ENCODE results near the gene RPUSD1.
"Not testable (repeated sequence)": the region's sequence is repeated elsewhere in the genome, so short reads cannot be mapped to it uniquely, and the experiment has no call there.

The RPUSD1 gene

DNA sequence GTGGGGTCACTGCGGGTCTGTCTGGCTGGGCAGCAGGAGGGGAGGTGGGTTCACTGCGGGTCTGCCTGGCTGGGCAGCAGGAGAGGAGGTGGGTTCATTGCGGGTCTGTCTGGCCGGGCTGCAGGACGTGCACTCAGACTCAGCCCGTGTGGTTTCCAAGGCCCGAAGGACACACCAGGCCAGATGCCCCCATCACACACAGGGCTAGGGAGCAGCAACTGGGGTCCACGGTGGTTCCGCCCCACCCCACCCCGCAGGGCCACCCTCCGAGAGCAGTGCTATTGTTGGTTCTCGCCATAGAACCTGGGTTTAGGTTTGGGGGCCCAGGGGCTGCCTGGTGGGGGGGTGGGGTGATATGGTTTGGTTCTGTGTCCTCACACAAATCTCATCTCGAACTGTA is 41.5 kb downstream of the RPUSD1 start:
- H3K27me3 Mint-ChIP-seq, result no peaks in the 10 kb centered on the region
- no peaks in the 10 kb centered on the region for H3K9me3 Mint-ChIP-seq
- H3K4me3 Mint-ChIP-seq, result no peak overlapping the region
- H3K4me1 Mint-ChIP-seq (ENCODE audit: low read depth), result no peaks in the 10 kb centered on the region
- DNase-seq, result no peak
- H3K27ac Mint-ChIP-seq, result no peak overlapping the region
- no peaks in the 10 kb centered on the region for H3K36me3 Mint-ChIP-seq (ENCODE audit: low read depth)

DNA sequence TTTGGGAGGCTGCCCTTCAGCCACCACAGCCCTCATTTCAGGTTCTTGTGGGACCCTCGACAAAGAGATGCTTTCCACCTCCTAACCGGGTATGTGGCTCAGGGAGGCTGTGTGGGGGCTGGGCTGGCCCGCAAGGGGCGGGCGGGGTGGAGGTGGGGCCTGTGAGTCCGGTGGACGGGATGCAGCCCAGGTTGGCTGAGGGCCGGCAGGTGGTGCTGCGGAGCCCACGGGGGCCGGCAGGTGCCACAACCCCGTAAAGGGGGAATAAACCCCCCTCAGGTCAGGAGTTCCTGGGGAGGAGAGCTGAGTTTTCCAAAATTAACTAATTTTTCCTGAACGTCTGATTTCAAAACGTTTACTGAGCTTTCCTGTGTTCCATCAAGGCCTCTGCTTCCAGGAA is 42.4 kb downstream of the RPUSD1 start:
- H3K4me3 Mint-ChIP-seq, result no peak overlapping the region
- no peaks in the 10 kb centered on the region for H3K9me3 Mint-ChIP-seq
- H3K27ac Mint-ChIP-seq, result no peak overlapping the region
- no peaks in the 10 kb centered on the region for H3K27me3 Mint-ChIP-seq
- no peak for DNase-seq
- no peaks in the 10 kb centered on the region for H3K36me3 Mint-ChIP-seq (ENCODE audit: low read depth)
- peaks cover 3% of the 10 kb centered on the region for H3K4me1 Mint-ChIP-seq (ENCODE audit: low read depth)

DNA sequence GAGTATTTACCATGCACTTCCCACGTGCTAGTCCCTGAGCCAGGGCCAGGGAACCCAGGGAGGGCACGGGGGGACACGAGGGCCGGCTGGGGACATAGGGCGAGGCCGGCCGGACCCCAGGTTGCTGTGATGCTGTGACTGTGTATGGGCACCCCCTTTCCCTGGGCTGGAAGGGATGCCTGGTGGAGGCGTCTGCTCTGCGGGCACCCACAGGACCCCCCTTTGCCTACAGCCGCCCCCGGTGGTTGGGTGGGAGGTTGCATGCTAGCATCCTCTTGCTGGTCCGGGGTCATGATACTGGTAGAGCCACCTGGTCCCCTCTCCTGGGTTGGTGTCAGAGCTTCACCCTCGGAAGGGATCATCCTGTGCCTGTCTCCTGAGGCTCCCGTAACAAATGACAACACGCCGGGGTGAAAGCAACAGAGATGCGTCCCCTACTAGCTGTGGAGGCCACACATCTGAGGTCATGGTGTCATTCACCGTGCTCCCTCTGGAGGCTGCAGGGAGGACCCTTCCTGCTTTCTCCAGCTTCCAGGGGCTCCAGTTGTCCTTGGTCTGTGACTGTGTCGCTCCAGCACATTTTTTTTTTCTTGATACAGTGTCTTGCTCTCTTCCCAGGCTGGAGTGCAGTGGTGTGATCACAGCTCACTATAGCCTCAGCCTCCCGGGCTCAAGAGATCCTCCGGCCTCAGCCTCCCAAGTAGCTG is 44.2 kb downstream of the RPUSD1 start:
- Mint-ChIP-seq H3K4me1 (ENCODE audit: low read depth) (peaks cover 13% of the 10 kb centered on the region), H3K36me3 (ENCODE audit: low read depth) (peaks cover 11% of the 10 kb centered on the region), H3K4me3 (no peak overlapping the region), H3K9me3 (no peaks in the 10 kb centered on the region), H3K27me3 (no peaks in the 10 kb centered on the region), H3K27ac (no peak overlapping the region)
- DNase-seq, result no peak

DNA sequence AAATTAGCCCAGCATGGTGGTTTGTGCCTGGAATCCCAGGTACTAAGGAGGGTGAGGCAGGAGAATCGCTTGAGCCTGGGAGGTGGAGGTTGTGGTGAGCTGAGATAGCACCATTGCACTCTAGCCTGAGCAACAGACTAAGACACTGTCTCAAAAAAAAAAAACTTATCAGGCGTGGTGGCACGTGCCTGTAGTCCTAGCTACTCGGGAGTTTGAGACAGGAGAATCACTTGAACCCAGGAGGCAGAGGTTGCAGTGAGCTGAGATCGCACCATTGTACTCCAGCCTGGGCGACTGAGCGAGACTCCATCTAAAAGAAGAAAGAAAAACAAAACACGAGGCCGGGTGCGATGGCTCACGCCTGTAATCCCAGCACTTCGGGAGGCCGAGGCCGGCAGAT is 45.3 kb downstream of the RPUSD1 start:
- H3K27me3 Mint-ChIP-seq, H3K4me3 Mint-ChIP-seq, H3K9me3 Mint-ChIP-seq, DNase-seq, H3K27ac Mint-ChIP-seq: not testable (repeated sequence)
- peaks cover 16% of the 10 kb centered on the region for H3K4me1 Mint-ChIP-seq (ENCODE audit: low read depth)
- H3K36me3 Mint-ChIP-seq (ENCODE audit: low read depth), result peaks cover 17% of the 10 kb centered on the region

DNA sequence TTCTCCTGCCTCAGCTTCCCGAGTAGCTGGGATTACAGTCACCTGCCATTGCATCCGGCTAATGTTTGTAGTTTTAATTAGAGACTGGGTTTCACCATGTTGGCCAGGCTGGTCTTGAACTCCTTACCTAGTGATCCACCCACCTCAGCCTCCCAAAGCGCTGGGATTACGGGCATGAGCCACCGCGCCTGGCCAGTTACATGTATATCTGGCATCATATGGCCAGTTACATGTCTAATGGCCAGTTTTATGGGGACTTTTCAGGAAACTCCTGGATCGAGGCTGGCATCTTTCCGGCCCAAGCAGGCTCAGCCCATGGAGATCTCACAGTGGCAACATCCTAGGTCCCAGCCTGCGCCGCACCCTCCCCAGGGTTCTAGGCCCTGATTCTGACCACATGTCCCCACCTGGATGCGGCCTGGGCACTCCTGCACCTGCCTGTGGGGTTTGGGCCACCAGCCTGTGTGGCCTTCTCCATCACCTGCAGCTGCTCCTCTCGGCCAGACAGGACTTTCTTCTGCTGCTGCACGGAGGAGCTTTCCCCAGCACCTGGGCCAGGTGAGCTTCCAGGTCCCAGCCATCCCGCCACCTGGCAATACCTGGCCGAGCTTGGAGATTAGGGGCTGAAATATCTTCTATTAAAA is 46.1 kb downstream of the RPUSD1 start:
- Mint-ChIP-seq H3K27ac (no peak overlapping the region), H3K4me3 (peak overlapping the region; percentile 77), H3K9me3 (no peaks in the 10 kb centered on the region), H3K4me1 (ENCODE audit: low read depth) (peaks cover 21% of the 10 kb centered on the region), H3K36me3 (ENCODE audit: low read depth) (peaks cover 25% of the 10 kb centered on the region), H3K27me3 (no peaks in the 10 kb centered on the region)
- DNase-seq, result no peak

DNA sequence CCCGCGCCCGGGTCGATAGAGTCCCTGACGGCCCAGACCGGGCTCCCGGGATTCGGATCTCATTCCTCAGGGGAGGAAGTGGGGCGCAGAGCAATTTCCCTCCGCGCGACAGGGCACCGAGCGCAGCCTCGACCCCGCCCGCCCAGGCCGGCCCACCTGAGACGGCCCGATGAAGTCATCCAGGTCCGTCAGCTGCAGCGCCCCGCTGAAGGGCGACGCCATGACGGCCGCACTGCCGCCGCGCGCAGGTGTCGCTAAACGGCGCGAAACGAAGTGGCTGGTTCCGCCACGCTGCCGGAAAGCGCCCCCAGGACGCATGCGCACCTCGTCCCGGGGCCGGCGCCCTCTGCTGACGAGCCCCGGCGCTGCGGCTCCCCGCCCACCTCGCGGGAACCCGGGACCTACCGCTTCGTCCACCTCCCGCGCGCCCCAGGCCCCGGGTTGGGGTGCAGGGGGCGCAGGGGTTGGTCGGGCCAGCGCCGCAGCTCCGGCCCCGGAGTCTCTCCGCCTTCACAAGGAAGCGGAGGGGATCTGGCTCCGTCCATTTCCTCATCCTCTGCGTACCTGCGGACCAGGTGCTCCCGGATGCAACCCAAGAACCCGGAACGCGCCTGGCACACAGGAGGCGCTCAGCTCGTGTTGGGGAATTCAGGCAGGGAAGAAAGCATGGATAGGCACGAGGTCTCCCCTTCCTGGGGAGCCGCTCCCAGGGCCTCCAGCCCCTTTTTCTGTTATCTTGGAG is 47.2 kb downstream of the RPUSD1 start, which contains the start of gene CIAO3:
Gene CIAO3, minus strand, starts transcription at position 234 of the 742 bp plus-strand sequence. Its CDS starts 12 bp downstream, at position 222.
- H3K4me1 Mint-ChIP-seq (ENCODE audit: low read depth), result peaks cover 31% of the 10 kb centered on the region
- H3K9me3 Mint-ChIP-seq, result no peaks in the 10 kb centered on the region
- H3K27me3 Mint-ChIP-seq, result no peaks in the 10 kb centered on the region
- H3K27ac Mint-ChIP-seq, result peak within 1 kb of the TSS; percentile 80
- peak; percentile 97 for DNase-seq
- peaks cover 36% of the 10 kb centered on the region for H3K36me3 Mint-ChIP-seq (ENCODE audit: low read depth)
- peak within 1 kb of the TSS; percentile 86 for H3K4me3 Mint-ChIP-seq

DNA sequence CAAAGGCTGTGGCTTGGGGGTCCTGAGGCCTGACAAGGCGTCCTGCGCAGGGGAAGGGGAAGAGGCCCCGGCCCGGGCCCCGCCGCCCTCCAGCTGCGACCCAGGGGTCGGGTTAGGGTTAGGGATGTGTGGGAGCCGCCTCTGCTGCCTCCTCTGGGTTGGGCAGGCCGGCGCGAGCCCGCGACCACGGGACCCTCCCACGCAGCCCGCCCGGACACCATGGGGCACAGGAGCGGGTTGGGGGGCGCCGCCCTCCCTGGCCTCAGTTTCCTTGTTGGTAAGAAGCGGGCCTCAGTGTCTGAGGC is 47.8 kb downstream of the RPUSD1 start:
- H3K9me3 Mint-ChIP-seq, result no peaks in the 10 kb centered on the region
- no peak for DNase-seq
- H3K4me1 Mint-ChIP-seq (ENCODE audit: low read depth), result peaks cover 36% of the 10 kb centered on the region
- H3K27ac Mint-ChIP-seq, result peak overlapping the region; percentile 76
- peak overlapping the region; percentile 86 for H3K4me3 Mint-ChIP-seq
- peaks cover 39% of the 10 kb centered on the region for H3K36me3 Mint-ChIP-seq (ENCODE audit: low read depth)
- no peaks in the 10 kb centered on the region for H3K27me3 Mint-ChIP-seq

DNA sequence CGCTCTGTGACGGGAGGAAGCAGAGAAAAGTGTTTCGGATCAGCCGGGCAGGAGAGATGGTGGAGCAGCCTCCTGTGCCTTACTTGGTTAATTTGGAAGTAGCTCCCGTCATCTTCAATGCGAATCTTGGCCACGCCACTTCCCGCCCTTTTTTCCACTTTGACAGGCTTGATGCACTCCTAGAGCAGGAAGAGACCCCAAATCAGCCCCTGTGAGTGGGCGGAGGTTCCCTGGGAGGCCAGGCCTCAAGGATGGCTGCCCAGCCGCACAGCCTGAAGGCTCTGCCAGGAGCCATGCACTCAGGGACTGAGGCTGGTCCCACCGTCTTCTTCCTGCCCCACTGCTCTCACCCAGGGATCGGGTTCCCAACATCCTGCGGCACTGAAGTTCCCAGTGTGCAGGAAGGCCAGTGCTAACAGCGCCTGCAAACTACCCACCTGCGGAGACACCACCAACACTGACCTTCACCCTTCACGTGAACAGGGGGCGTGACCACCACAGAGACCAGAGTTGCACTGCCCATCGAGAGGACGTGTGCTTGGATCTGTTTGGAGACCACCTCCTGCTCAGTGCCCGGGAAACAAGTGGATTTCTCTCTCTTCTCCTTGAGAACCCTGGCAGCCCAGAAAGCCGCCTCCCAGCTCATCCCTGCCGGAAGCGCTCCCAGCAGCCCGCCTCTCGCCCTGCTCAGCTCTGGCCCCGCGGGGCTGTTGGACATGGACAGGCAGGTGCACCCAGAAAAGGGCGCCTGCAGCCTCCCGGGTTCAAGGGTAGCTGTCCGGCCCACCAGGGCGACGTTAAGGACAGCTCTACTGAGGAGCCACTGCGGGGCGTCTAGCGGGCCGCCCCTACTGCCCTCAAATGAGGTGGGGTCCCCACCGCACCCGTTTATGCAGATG is 48.4 kb downstream of the RPUSD1 start:
- H3K27ac Mint-ChIP-seq, result peak overlapping the region; percentile 71
- no peaks in the 10 kb centered on the region for H3K9me3 Mint-ChIP-seq
- peaks cover 42% of the 10 kb centered on the region for H3K4me1 Mint-ChIP-seq (ENCODE audit: low read depth)
- DNase-seq, result no peak
- peaks cover 45% of the 10 kb centered on the region for H3K36me3 Mint-ChIP-seq (ENCODE audit: low read depth)
- peak overlapping the region; percentile 86 for H3K4me3 Mint-ChIP-seq
- no peaks in the 10 kb centered on the region for H3K27me3 Mint-ChIP-seq

DNA sequence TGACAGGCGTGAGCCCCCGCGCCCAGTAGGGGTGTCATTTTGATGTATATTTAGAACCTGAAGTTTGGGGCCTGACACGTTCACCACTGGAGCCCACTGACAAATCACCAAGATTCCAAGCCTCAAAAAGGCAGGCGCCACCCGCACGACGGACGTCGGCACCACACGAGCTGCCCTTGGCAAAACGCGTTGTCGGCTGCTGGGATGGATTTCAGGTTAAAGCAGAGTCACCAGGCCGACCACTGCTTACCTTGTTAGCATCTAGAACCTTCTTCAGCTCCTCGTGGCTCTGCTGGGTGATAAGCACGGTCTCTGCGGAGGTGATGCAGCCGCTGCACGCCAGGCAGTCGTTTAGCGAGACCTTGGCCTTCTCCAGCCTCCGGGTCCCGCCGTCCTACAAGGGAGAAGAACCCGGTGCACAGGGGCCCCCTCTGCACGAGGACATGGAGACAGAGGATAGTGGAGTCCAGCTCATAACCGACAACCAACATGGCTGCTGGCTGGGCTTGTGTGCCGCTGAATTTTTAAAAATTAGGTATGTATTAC is 51.2 kb downstream of the RPUSD1 start:
- DNase-seq, result no peak
- H3K36me3 Mint-ChIP-seq (ENCODE audit: low read depth), result peaks cover 72% of the 10 kb centered on the region
- no peaks in the 10 kb centered on the region for H3K9me3 Mint-ChIP-seq
- peaks cover 46% of the 10 kb centered on the region for H3K4me1 Mint-ChIP-seq (ENCODE audit: low read depth)
- no peak overlapping the region for H3K4me3 Mint-ChIP-seq
- H3K27me3 Mint-ChIP-seq, result no peaks in the 10 kb centered on the region
- H3K27ac Mint-ChIP-seq, result peak overlapping the region; percentile 95

DNA sequence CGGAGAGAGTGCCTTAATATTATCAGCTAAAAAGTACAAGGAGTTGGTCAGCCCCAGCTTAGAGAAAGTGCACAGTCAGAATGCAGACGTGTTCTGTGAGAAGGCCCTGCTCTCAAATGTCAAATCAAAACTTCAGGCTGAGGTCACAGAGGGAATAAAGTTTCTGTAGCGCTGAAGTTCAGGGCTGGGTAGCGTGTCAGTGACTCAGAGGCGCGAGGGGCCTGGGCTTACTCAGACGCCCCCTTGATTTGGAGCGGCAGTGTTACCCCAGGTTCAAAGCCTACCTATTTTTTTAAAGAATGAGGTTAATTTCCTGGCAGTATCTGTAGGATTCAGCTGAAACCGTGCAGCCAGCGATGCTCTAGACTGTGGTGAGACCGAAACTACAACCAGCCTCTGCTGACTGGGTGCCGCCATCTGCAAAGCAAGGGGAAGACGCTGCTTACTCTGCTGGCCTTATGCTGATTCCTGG is 52.2 kb downstream of the RPUSD1 start:
- peaks cover 43% of the 10 kb centered on the region for H3K4me1 Mint-ChIP-seq (ENCODE audit: low read depth)
- DNase-seq, result peak; percentile 68
- no peaks in the 10 kb centered on the region for H3K9me3 Mint-ChIP-seq
- H3K36me3 Mint-ChIP-seq (ENCODE audit: low read depth), result peaks cover 77% of the 10 kb centered on the region
- H3K27ac Mint-ChIP-seq, result peak overlapping the region; percentile 95
- no peaks in the 10 kb centered on the region for H3K27me3 Mint-ChIP-seq
- H3K4me3 Mint-ChIP-seq, result peak overlapping the region; percentile 53

DNA sequence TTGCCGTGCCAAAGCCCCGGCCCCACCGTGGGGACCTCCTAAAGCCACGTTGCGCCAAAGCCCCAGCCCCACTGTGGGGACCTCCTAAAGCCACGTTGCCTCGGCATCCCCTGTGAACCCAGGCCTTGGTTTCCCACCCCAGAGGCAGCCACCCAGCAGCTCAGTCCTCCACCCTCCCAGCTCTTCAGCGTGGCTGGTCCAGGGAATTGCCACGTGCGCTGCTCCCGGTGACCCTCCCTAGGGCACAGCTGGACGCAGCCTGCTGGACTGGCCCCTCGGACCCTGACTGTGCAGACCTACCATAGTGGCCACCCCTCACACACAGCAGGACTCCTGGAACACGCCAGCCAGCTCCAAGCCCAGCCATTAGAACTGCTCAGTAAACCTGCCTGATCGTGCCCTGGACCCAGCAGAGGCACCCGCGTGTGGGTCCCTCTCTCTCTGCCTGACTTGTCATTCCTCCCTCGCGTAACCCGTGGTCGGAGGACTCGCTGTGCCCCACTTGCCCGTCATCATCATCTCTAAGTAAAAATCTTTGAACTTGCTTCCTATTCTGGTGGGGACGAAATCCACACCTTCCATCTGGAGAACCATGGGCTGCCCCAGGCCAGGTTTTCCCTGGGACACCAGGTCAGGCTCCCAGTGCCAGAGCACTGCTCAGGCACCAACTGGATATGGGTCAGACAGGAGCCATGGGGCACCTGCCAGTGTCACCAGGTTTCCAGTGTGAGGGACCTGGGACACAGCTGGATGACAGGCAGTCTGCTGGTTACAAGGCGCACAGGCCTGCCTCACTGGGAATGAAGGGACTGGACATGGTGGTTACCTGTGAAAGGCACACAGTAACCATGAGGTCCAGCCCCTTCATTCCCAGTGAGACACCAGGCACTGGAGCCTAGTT is 53.0 kb downstream of the RPUSD1 start:
- peaks cover 78% of the 10 kb centered on the region for H3K36me3 Mint-ChIP-seq (ENCODE audit: low read depth)
- peak; percentile 31 for DNase-seq

More for the DNA sequence above, 53.0 kb downstream of the RPUSD1 start:
- no peaks in the 10 kb centered on the region for H3K9me3 Mint-ChIP-seq
- H3K27ac Mint-ChIP-seq, result peak overlapping the region; percentile 95
- H3K4me1 Mint-ChIP-seq (ENCODE audit: low read depth), result peaks cover 43% of the 10 kb centered on the region
- H3K27me3 Mint-ChIP-seq, result no peaks in the 10 kb centered on the region
- peak overlapping the region; percentile 42 for H3K4me3 Mint-ChIP-seq
